ENCODE data around the gene DDX1.

GRCh38 chr2:15555760-15556193 is 35.9 kb upstream of the DDX1 start:
- TF ChIP-seq CTCF (IDR thresholded peaks at IDR 0.05) (no peak), ZFX (IDR thresholded peaks at IDR 0.05; ENCODE audit: borderline replicate concordance) (no peak)
